Stimulated activated CD8-positive, alpha-beta memory T cell treated with anti-CD3 and anti-CD28 coated beads, Interleukin-4, amount 100 ng/mL, for 4 hours (primary cell): ENCODE results near the gene NCAPD2.

Experiments used
- DNase-seq, 2 donors: peaks; one replicate each; pipeline ENCODE4 v3.0.0-alpha.2; 2020; ENCODE audit warnings: low read depth in 2 of 2, low spot score in 1 of 2

The NCAPD2 gene

GRCh38 chr12:6493497-6494257 lies at the start of gene NCAPD2:
NCAPD2 (plus strand) TSS chr12:6494102; CDS start chr12:6495099, 997 bp downstream.
- peak; percentile 82 to 86 for DNase-seq

GRCh38 chr12:6444704-6445688 lies 48.9 kb upstream of the NCAPD2 start, which contains the start of gene CD27:
CD27 (plus strand) TSS chr12:6444955; CDS start chr12:6445096, 141 bp downstream.
- DNase-seq, result no peak

GRCh38 chr12:6450091-6450868 lies 43.6 kb upstream of the NCAPD2 start:
- DNase-seq, result no peak

GRCh38 chr12:6450869-6451347 lies 43.0 kb upstream of the NCAPD2 start:
- DNase-seq, result no peak

GRCh38 chr12:6451348-6452244 lies 42.3 kb upstream of the NCAPD2 start, which contains the start of gene TAPBPL:
TAPBPL (plus strand) TSS chr12:6452042; CDS start chr12:6452249, 207 bp downstream.
- peak in 1 of 2 donors; percentile 63 for DNase-seq

GRCh38 chr12:6452245-6452943 lies 41.5 kb upstream of the NCAPD2 start:
- DNase-seq, result no peak

GRCh38 chr12:6452944-6453630 lies 40.8 kb upstream of the NCAPD2 start:
- DNase-seq, result no peak

- no peak for DNase-seq
Observed at GRCh38 chr12:6457220-6457945, 36.5 kb upstream of the NCAPD2 start.

GRCh38 chr12:6458281-6459003 lies 35.5 kb upstream of the NCAPD2 start:
- DNase-seq, result no peak

GRCh38 chr12:6459004-6459337 lies 34.9 kb upstream of the NCAPD2 start:
- DNase-seq, result no peak

GRCh38 chr12:6460751-6461371 lies 33.0 kb upstream of the NCAPD2 start:
- DNase-seq, result no peak

- DNase-seq, result peak in 1 of 2 donors; percentile 70
Observed at GRCh38 chr12:6461401-6462233, 32.3 kb upstream of the NCAPD2 start.

GRCh38 chr12:6462234-6462995 lies 31.5 kb upstream of the NCAPD2 start:
- no peak for DNase-seq

- no peak for DNase-seq
Observed at GRCh38 chr12:6463216-6463615, 30.7 kb upstream of the NCAPD2 start.

- no peak for DNase-seq
Observed at GRCh38 chr12:6463858-6464257, 30.0 kb upstream of the NCAPD2 start.
